Measurements from ENCODE around the gene KIF18B. TPM values are rescaled to one million over a fixed set of nuclear protein-coding genes. Genes with fewer than 3 reads are reported as not detected.

The KIF18B gene
- total RNA-seq, 1 donor from 2014 or later: 0.89 TPM

GRCh38 chr17:44932787-44933097 lies 14.8 kb downstream of the KIF18B start:
- H3K27ac ChIP-seq: no peak overlapping the region
- intact Hi-C loops (cut with DNase I): no loop called here
- H3K4me3 ChIP-seq: no peak overlapping the region
- no peaks in the 10 kb centered on the region for H3K9me3 ChIP-seq
- TF ChIP-seq CTCF (IDR thresholded peaks at IDR 0.05): no peak
- no peaks in the 10 kb centered on the region for H3K27me3 ChIP-seq (ENCODE audit: low read depth)
- ATAC-seq (no peak), DNase-seq (peak; percentile 11)
- H3K4me1 ChIP-seq: no peaks in the 10 kb centered on the region
- no peaks in the 10 kb centered on the region for H3K36me3 ChIP-seq

GRCh38 chr17:44932096-44932786 lies 15.3 kb downstream of the KIF18B start:
- DNase-seq: peak; percentile 13

GRCh38 chr17:44931376-44931775 lies 16.2 kb downstream of the KIF18B start:
- Histone ChIP-seq H3K27ac (no peak overlapping the region), H3K4me3 (no peak overlapping the region), H3K36me3 (no peaks in the 10 kb centered on the region), H3K27me3 (ENCODE audit: low read depth) (no peaks in the 10 kb centered on the region), H3K9me3 (no peaks in the 10 kb centered on the region), H3K4me1 (no peaks in the 10 kb centered on the region)
- no peak for TF ChIP-seq CTCF (IDR thresholded peaks at IDR 0.05)
- ATAC-seq: no peak
- DNase-seq: peak; percentile 14
- intact Hi-C loops (cut with DNase I): no loop called here

More at GRCh38 chr17:44932096-44932786, 15.3 kb downstream of the KIF18B start:
- no peak for ATAC-seq
- Histone ChIP-seq H3K4me3 (no peak overlapping the region), H3K9me3 (no peaks in the 10 kb centered on the region), H3K27me3 (ENCODE audit: low read depth) (no peaks in the 10 kb centered on the region), H3K27ac (no peak overlapping the region), H3K4me1 (no peaks in the 10 kb centered on the region), H3K36me3 (no peaks in the 10 kb centered on the region)
- intact Hi-C loops (cut with DNase I): no loop called here
- no peak for TF ChIP-seq CTCF (IDR thresholded peaks at IDR 0.05)

- ATAC-seq: no peak
- Histone ChIP-seq H3K9me3 (no peaks in the 10 kb centered on the region), H3K36me3 (no peaks in the 10 kb centered on the region), H3K4me3 (no peak overlapping the region), H3K27me3 (ENCODE audit: low read depth) (no peaks in the 10 kb centered on the region), H3K4me1 (no peaks in the 10 kb centered on the region), H3K27ac (no peak overlapping the region)
- DNase-seq: peak; percentile 13
- intact Hi-C loops (cut with DNase I): no loop called here
- TF ChIP-seq CTCF (IDR thresholded peaks at IDR 0.05): no peak
Measured at GRCh38 chr17:44930667-44931066, 16.9 kb downstream of the KIF18B start.

GRCh38 chr17:44928950-44929720 lies 18.4 kb downstream of the KIF18B start:
- Histone ChIP-seq H3K4me3 (no peak overlapping the region), H3K4me1 (no peaks in the 10 kb centered on the region), H3K9me3 (no peaks in the 10 kb centered on the region), H3K27ac (no peak overlapping the region), H3K36me3 (no peaks in the 10 kb centered on the region), H3K27me3 (ENCODE audit: low read depth) (no peaks in the 10 kb centered on the region)
- TF ChIP-seq CTCF (IDR thresholded peaks at IDR 0.05): no peak
- intact Hi-C loops (cut with DNase I): loop anchor here (10.0 kb wide), 1 partner anchor 86 kb away; no protein-coding TSS in a partner anchor
- DNase-seq: no peak
- ATAC-seq: no peak
